Measurements from ENCODE around the gene GPNMB. TPM values are rescaled to one million over a fixed set of nuclear protein-coding genes. Genes with fewer than 3 reads are reported as not detected.

Gene GPNMB
- total and polyA plus RNA-seq, 2 of the 13 experiments (the other 11 are each of a cell fraction or from before 2014, with no cell fraction given) = 1.1 to 1.6 TPM

DNA sequence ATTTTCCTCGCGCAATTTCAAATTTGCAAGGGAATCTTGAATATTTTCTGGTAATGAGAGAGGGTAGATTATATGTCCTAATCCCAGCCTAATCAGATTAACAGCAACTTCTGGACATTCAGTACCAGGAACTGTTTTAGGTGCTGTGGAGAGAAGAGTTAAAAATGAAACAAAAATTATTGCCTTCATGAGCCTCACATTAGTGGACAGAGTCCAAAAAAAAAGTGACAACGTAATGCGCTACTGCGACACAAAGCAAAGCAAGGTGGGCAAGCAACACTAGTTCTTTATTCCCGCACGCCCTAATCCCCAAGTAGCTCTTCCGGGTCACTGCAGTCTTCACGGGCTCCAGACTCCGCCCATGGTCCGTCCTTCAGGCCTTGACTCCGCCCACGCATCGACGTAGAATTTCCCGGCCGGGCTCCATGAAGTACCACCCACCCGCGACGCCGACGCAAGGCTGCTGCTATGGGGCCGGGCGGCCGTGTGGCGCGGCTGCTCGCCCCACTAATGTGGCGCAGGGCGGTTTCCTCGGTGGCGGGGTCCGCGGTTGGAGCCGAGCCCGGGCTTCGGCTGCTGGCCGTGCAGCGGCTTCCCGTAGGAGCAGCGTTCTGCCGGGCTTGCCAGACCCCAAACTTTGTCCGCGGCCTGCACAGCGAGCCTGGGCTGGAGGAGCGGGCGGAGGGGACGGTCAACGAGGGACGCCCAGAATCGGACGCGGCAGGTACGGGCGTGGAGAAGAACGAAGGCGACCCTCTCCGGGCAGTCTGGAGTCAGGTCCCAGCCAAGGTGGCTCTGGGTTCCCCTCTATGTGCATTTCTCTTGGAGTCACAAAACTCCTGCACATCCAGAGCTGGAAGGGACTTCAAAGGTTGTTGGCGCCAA lies 52.6 kb downstream of the GPNMB start, which contains the start of gene MALSU1 (continued):
- TF ChIP-seq, protein P1, sequence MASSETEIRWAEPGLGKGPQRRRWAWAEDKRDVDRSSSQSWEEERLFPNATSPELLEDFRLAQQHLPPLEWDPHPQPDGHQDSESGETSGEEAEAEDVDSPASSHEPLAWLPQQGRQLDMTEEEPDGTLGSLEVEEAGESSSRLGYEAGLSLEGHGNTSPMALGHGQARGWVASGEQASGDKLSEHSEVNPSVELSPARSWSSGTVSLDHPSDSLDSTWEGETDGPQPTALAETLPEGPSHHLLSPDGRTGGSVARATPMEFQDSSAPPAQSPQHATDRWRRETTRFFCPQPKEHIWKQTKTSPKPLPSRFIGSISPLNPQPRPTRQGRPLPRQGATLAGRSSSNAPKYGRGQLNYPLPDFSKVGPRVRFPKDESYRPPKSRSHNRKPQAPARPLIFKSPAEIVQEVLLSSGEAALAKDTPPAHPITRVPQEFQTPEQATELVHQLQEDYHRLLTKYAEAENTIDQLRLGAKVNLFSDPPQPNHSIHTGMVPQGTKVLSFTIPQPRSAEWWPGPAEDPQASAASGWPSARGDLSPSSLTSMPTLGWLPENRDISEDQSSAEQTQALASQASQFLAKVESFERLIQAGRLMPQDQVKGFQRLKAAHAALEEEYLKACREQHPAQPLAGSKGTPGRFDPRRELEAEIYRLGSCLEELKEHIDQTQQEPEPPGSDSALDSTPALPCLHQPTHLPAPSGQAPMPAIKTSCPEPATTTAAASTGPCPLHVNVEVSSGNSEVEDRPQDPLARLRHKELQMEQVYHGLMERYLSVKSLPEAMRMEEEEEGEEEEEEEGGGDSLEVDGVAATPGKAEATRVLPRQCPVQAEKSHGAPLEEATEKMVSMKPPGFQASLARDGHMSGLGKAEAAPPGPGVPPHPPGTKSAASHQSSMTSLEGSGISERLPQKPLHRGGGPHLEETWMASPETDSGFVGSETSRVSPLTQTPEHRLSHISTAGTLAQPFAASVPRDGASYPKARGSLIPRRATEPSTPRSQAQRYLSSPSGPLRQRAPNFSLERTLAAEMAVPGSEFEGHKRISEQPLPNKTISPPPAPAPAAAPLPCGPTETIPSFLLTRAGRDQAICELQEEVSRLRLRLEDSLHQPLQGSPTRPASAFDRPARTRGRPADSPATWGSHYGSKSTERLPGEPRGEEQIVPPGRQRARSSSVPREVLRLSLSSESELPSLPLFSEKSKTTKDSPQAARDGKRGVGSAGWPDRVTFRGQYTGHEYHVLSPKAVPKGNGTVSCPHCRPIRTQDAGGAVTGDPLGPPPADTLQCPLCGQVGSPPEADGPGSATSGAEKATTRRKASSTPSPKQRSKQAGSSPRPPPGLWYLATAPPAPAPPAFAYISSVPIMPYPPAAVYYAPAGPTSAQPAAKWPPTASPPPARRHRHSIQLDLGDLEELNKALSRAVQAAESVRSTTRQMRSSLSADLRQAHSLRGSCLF (CRISPR knock-in tag; IDR thresholded peaks at IDR 0.05; ENCODE audit: borderline replicate concordance) = no peak
- TF ChIP-seq ZNF572 (CRISPR knock-in tag; IDR thresholded peaks at IDR 0.05) (0 out of 2 replicates have a peak, but pooled peaks have one; percentile 20), CCDC6 (CRISPR knock-in tag; IDR thresholded peaks at IDR 0.05) (peak; percentile 80), CEBPB (IDR thresholded peaks at IDR 0.05; ENCODE audit: borderline replicate concordance, low read depth, low read length) (no peak), ZNF7 (CRISPR knock-in tag; IDR thresholded peaks at IDR 0.05) (no peak), FLYWCH1 (CRISPR knock-in tag; IDR thresholded peaks at IDR 0.05) (no peak), ZMYM3 (CRISPR knock-in tag; IDR thresholded peaks at IDR 0.05) (0 out of 2 replicates have a peak, but pooled peaks have one; percentile 41), ELF3 (CRISPR knock-in tag; IDR thresholded peaks at IDR 0.05) (peak; percentile 85), ZNF782 (CRISPR knock-in tag; IDR thresholded peaks at IDR 0.05; ENCODE audit: borderline replicate concordance) (peak; percentile 80), ZNF546 (CRISPR knock-in tag; conservative IDR thresholded peaks at IDR 0.05) (no peak), ETV6 (CRISPR knock-in tag; conservative IDR thresholded peaks at IDR 0.05) (no peak; the same call in 1 of the 2 replicates), ZNF451 (CRISPR knock-in tag; IDR thresholded peaks at IDR 0.05) (peak; percentile 57; the same call in 1 of the 2 replicates), MEF2D (CRISPR knock-in tag; IDR thresholded peaks at IDR 0.05) (peak; percentile 41; the same call in 1 of the 2 replicates)
- TF ChIP-seq, protein P2, sequence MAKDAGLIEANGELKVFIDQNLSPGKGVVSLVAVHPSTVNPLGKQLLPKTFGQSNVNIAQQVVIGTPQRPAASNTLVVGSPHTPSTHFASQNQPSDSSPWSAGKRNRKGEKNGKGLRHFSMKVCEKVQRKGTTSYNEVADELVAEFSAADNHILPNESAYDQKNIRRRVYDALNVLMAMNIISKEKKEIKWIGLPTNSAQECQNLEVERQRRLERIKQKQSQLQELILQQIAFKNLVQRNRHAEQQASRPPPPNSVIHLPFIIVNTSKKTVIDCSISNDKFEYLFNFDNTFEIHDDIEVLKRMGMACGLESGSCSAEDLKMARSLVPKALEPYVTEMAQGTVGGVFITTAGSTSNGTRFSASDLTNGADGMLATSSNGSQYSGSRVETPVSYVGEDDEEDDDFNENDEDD (CRISPR knock-in tag; IDR thresholded peaks at IDR 0.05; ENCODE audit: borderline replicate concordance) = peak; percentile 15; the same call in 1 of the 2 replicates
- TF ChIP-seq, protein P3, sequence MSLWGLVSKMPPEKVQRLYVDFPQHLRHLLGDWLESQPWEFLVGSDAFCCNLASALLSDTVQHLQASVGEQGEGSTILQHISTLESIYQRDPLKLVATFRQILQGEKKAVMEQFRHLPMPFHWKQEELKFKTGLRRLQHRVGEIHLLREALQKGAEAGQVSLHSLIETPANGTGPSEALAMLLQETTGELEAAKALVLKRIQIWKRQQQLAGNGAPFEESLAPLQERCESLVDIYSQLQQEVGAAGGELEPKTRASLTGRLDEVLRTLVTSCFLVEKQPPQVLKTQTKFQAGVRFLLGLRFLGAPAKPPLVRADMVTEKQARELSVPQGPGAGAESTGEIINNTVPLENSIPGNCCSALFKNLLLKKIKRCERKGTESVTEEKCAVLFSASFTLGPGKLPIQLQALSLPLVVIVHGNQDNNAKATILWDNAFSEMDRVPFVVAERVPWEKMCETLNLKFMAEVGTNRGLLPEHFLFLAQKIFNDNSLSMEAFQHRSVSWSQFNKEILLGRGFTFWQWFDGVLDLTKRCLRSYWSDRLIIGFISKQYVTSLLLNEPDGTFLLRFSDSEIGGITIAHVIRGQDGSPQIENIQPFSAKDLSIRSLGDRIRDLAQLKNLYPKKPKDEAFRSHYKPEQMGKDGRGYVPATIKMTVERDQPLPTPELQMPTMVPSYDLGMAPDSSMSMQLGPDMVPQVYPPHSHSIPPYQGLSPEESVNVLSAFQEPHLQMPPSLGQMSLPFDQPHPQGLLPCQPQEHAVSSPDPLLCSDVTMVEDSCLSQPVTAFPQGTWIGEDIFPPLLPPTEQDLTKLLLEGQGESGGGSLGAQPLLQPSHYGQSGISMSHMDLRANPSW (CRISPR knock-in tag; IDR thresholded peaks at IDR 0.05; ENCODE audit: borderline replicate concordance) = no peak
- TF ChIP-seq, protein P4, sequence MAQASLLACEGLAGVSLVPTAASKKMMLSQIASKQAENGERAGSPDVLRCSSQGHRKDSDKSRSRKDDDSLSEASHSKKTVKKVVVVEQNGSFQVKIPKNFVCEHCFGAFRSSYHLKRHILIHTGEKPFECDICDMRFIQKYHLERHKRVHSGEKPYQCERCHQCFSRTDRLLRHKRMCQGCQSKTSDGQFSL (CRISPR knock-in tag; IDR thresholded peaks at IDR 0.05) = no peak
- TF ChIP-seq, protein P5, sequence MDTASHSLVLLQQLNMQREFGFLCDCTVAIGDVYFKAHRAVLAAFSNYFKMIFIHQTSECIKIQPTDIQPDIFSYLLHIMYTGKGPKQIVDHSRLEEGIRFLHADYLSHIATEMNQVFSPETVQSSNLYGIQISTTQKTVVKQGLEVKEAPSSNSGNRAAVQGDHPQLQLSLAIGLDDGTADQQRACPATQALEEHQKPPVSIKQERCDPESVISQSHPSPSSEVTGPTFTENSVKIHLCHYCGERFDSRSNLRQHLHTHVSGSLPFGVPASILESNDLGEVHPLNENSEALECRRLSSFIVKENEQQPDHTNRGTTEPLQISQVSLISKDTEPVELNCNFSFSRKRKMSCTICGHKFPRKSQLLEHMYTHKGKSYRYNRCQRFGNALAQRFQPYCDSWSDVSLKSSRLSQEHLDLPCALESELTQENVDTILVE (CRISPR knock-in tag; IDR thresholded peaks at IDR 0.05) = peak; percentile 50; the same call in 1 of the 2 replicates

Data from HepG2 (cell line).